MCF 10A (cell line): ENCODE results near the gene OSBP2. TPM values are rescaled to one million over a fixed set of nuclear protein-coding genes. Genes with fewer than 3 reads are reported as not detected.

Experiments
- BruUV-seq: library from RNA; stranded (reverse); fragments of 400-500 nt; replicated peaks from 2 replicates; lab custom pipeline; 2021; lab: Mats Ljungman, UMichigan
- CTCF ChIA-PET: fragments of 300-600 bp; sonication (Branson Sonifier 250); formaldehyde crosslinking; extraction: SDS; loops from one replicate; lab custom pipeline; 2021; ENCODE audit warnings: antibody characterized with exemption, inconsistent platforms; lab: Yijun Ruan, JAX
- POLR2A ChIA-PET: fragments of 300-600, 350-650 bp; sonication (Branson Sonifier 250); formaldehyde crosslinking; extraction: SDS; loops from one replicate; lab custom pipeline; 2020; ENCODE audit warnings: antibody characterized with exemption, inconsistent platforms; lab: Yijun Ruan, JAX
- DNase-seq: peaks from one replicate; pipeline ENCODE4 v3.0.0-alpha.2; 2018; ENCODE audit not compliant: unreplicated experiment
- H3K27ac Mint-ChIP-seq: one replicate; pipeline ENCODE4 v1.8.0; 2022; ENCODE audit warnings: mild to moderate bottlenecking, low read depth, mixed read lengths; ENCODE audit not compliant: unreplicated experiment
- H3K27me3 Mint-ChIP-seq: one replicate; pipeline ENCODE4 v1.8.0; 2022; ENCODE audit warnings: mixed read lengths; ENCODE audit not compliant: insufficient read depth, unreplicated experiment
- H3K36me3 Mint-ChIP-seq: one replicate; pipeline ENCODE4 v1.8.0; 2022; ENCODE audit warnings: mild to moderate bottlenecking, moderate library complexity, mixed read lengths; ENCODE audit not compliant: insufficient read depth, unreplicated experiment
- H3K4me1 Mint-ChIP-seq: one replicate; pipeline ENCODE4 v1.8.0; 2022; ENCODE audit warnings: mixed read lengths; ENCODE audit not compliant: insufficient read depth, unreplicated experiment
- H3K4me3 Mint-ChIP-seq: one replicate; pipeline ENCODE4 v1.8.0; 2022; ENCODE audit warnings: mild to moderate bottlenecking, moderate library complexity, mixed read lengths; ENCODE audit not compliant: unreplicated experiment
- H3K9me3 Mint-ChIP-seq: one replicate; pipeline ENCODE4 v1.8.0; 2022; ENCODE audit warnings: mixed read lengths; ENCODE audit not compliant: unreplicated experiment
- CTCF ChIP-seq: fragments of 200-600 bp; IDR thresholded peaks from one replicate; pipeline ENCODE4 v1.8.0; 2022; ENCODE audit warnings: antibody characterized with exemption, mild to moderate bottlenecking; ENCODE audit not compliant: unreplicated experiment
- intact Hi-C: fragments of 100-400 bp; cut with micrococcal nuclease; formaldehyde crosslinking; loops from 2 replicates; pipeline ENCODE4 v1.14.1; 2022
- total RNA-seq: library from RNA; stranded (reverse); gene quantifications from 2 replicates; pipeline ENCODE4 v1.2.3, GENCODE V29; 2022

OSBP2 gene
- total RNA-seq, 1 experiment from 2014 or later: 276 TPM

GRCh38 chr22:30869667-30870395 is 175.2 kb downstream of the OSBP2 start:
- no peaks in the 10 kb centered on the region for H3K4me1 Mint-ChIP-seq
- no peak for TF ChIP-seq CTCF
- POLR2A ChIA-PET: no interaction called here
- H3K9me3 Mint-ChIP-seq: no peaks in the 10 kb centered on the region
- peak overlapping the region; percentile 50 for H3K27ac Mint-ChIP-seq
- BruUV-seq: no TSS peak
- no peak for DNase-seq
- H3K4me3 Mint-ChIP-seq: no peak overlapping the region
- intact Hi-C loops: no loop called here
- H3K36me3 Mint-ChIP-seq: peaks cover 15% of the 10 kb centered on the region
- CTCF ChIA-PET: interaction anchor here (0.6 to 0.8 kb wide), 3 partner anchors 115 to 238 kb away, joined by 3 to 4 read pairs (median 3); partner anchors contain the start of gene SELENOM
- no peaks in the 10 kb centered on the region for H3K27me3 Mint-ChIP-seq

- H3K27me3 Mint-ChIP-seq: no peaks in the 10 kb centered on the region
- no peak overlapping the region for H3K27ac Mint-ChIP-seq
- ChIA-PET POLR2A (no interaction called here), CTCF (interaction anchor here (0.6 to 0.8 kb wide), 2 partner anchors 29 to 116 kb away, joined by 3 read pairs; no protein-coding TSS in a partner anchor)
- H3K4me3 Mint-ChIP-seq: no peak overlapping the region
- no peaks in the 10 kb centered on the region for H3K4me1 Mint-ChIP-seq
- BruUV-seq: no TSS peak
- H3K9me3 Mint-ChIP-seq: no peaks in the 10 kb centered on the region
- no peak for DNase-seq
- no peak for TF ChIP-seq CTCF
- H3K36me3 Mint-ChIP-seq: peaks cover 15% of the 10 kb centered on the region
- intact Hi-C loops: no loop called here
Measured at GRCh38 chr22:30870451-30871345, 176.0 kb downstream of the OSBP2 start.

- no peaks in the 10 kb centered on the region for H3K9me3 Mint-ChIP-seq
- BruUV-seq: no TSS peak
- no peak overlapping the region for H3K27ac Mint-ChIP-seq
- H3K36me3 Mint-ChIP-seq: peaks cover 15% of the 10 kb centered on the region
- no peak for DNase-seq
- H3K27me3 Mint-ChIP-seq: no peaks in the 10 kb centered on the region
- TF ChIP-seq CTCF: no peak
- H3K4me3 Mint-ChIP-seq: no peak overlapping the region
- H3K4me1 Mint-ChIP-seq: no peaks in the 10 kb centered on the region
- ChIA-PET CTCF (interaction anchor here (0.6 to 0.9 kb wide), 3 partner anchors 30 to 415 kb away, joined by 3 read pairs; no protein-coding TSS in a partner anchor), POLR2A (no interaction called here)
- intact Hi-C loops: no loop called here
Measured at GRCh38 chr22:30871391-30872284, 177.0 kb downstream of the OSBP2 start.
